Suprapubic skin (tissue), 4 donors: ENCODE data around the gene RAE1. TPM values are rescaled to one million over a fixed set of nuclear protein-coding genes. Genes with fewer than 3 reads are reported as not detected.

ENCODE experiments used
- DNase-seq, 2 donors: peaks; one replicate each; pipeline ENCODE4 v3.0.0-alpha.2; 2019; ENCODE audit warnings: low spot score in 2 of 2
- H3K27ac ChIP-seq: fragments of 200-600 bp; sonication (generic); one replicate; pipeline ENCODE4 v1.5.1; 2019
- H3K27me3 ChIP-seq: fragments of 200-600 bp; sonication (generic); one replicate; pipeline ENCODE4 v1.5.1; 2019
- H3K36me3 ChIP-seq: fragments of 200-600 bp; sonication (generic); one replicate; pipeline ENCODE4 v1.5.1; 2019
- H3K4me1 ChIP-seq: fragments of 200-600 bp; sonication (generic); one replicate; pipeline ENCODE4 v1.5.1; 2019
- H3K4me3 ChIP-seq: fragments of 200-600 bp; sonication (generic); one replicate; pipeline ENCODE4 v1.5.1; 2019; ENCODE audit warnings: mild to moderate bottlenecking
- H3K9me3 ChIP-seq: fragments of 200-600 bp; sonication (generic); one replicate; pipeline ENCODE4 v1.5.1; 2019
- EP300 ChIP-seq: sonication (generic); formaldehyde crosslinking; IDR thresholded peaks from one replicate; pipeline ENCODE4 v1.6.1; 2017; ENCODE audit warnings: antibody characterized with exemption
- POLR2A ChIP-seq, 2 donors: fragments of 450-650 bp; IDR thresholded peaks; one replicate each; pipeline ENCODE4 v1.6.1; 2017; ENCODE audit warnings: antibody characterized with exemption in 2 of 2, mild to moderate bottlenecking in 2 of 2, moderate library complexity in 2 of 2
- POLR2AphosphoS5 ChIP-seq, 3 donors: sonication (generic); formaldehyde crosslinking; IDR thresholded peaks; one replicate each; pipeline ENCODE4 v1.6.1; 2017; ENCODE audit warnings: antibody characterized with exemption in 3 of 3
- WGBS: methylation state at CpG from one replicate; pipeline ENCODE4 v1.1.5; 2018; 5-methylcytosine and 5-hydroxymethylcytosine counted together
- total RNA-seq, 4 donors: library from RNA; depleted of rRNA; stranded (reverse); fragments of >200 nt; gene quantifications; one replicate each; pipeline ENCODE4 v1.1.0, GENCODE V29; 2016
- TF ChIP-seq, protein P1 (sequence below), 2 donors: fragments of 200-600 bp in 1 of 2; fragments of 450-650 bp in 1 of 2; sonication (generic) in 1 of 2; IDR thresholded peaks; one replicate each; pipeline ENCODE4 v1.5.1; 2016 to 2019; ENCODE audit warnings: antibody characterized with exemption in 2 of 2, mild to moderate bottlenecking in 1 of 2, moderate library complexity in 1 of 2

RAE1 gene
- total RNA-seq, 4 donors from 2014 or later = 31.2 to 45.1 (median 37.2) TPM

- no peaks in the 10 kb centered on the region for H3K9me3 ChIP-seq
Measured at GRCh38 chr20:57412347-57413029, 61.4 kb downstream of the RAE1 start.

GRCh38 chr20:57413986-57414385, 62.9 kb downstream of the RAE1 start:
- TF ChIP-seq POLR2AphosphoS5 (IDR thresholded peaks at IDR 0.05) (no peak), POLR2A (IDR thresholded peaks at IDR 0.05) (no peak), EP300 (no peak)
- TF ChIP-seq, protein P1, sequence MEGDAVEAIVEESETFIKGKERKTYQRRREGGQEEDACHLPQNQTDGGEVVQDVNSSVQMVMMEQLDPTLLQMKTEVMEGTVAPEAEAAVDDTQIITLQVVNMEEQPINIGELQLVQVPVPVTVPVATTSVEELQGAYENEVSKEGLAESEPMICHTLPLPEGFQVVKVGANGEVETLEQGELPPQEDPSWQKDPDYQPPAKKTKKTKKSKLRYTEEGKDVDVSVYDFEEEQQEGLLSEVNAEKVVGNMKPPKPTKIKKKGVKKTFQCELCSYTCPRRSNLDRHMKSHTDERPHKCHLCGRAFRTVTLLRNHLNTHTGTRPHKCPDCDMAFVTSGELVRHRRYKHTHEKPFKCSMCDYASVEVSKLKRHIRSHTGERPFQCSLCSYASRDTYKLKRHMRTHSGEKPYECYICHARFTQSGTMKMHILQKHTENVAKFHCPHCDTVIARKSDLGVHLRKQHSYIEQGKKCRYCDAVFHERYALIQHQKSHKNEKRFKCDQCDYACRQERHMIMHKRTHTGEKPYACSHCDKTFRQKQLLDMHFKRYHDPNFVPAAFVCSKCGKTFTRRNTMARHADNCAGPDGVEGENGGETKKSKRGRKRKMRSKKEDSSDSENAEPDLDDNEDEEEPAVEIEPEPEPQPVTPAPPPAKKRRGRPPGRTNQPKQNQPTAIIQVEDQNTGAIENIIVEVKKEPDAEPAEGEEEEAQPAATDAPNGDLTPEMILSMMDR (IDR thresholded peaks at IDR 0.05) = no peak
- 93% methylated on average over 6 of the region's 10 CpGs for WGBS
- DNase-seq = no peak
- Histone ChIP-seq H3K9me3 (no peaks in the 10 kb centered on the region), H3K4me1 (no peaks in the 10 kb centered on the region), H3K27me3 (no peaks in the 10 kb centered on the region), H3K27ac (no peak overlapping the region), H3K36me3 (peaks cover 4% of the 10 kb centered on the region), H3K4me3 (no peak overlapping the region)

More at GRCh38 chr20:57412347-57413029, 61.4 kb downstream of the RAE1 start:
- Histone ChIP-seq H3K4me1 (no peaks in the 10 kb centered on the region), H3K4me3 (no peak overlapping the region), H3K36me3 (peaks cover 18% of the 10 kb centered on the region), H3K27ac (no peak overlapping the region), H3K27me3 (no peaks in the 10 kb centered on the region)
- TF ChIP-seq POLR2AphosphoS5 (IDR thresholded peaks at IDR 0.05) = no peak
- TF ChIP-seq, protein P1 (IDR thresholded peaks at IDR 0.05) = no peak
- TF ChIP-seq EP300 = no peak
- no peak for TF ChIP-seq POLR2A (IDR thresholded peaks at IDR 0.05)
- no peak for DNase-seq
- WGBS = 89% methylated on average over 8 of the region's 8 CpGs

DNA sequence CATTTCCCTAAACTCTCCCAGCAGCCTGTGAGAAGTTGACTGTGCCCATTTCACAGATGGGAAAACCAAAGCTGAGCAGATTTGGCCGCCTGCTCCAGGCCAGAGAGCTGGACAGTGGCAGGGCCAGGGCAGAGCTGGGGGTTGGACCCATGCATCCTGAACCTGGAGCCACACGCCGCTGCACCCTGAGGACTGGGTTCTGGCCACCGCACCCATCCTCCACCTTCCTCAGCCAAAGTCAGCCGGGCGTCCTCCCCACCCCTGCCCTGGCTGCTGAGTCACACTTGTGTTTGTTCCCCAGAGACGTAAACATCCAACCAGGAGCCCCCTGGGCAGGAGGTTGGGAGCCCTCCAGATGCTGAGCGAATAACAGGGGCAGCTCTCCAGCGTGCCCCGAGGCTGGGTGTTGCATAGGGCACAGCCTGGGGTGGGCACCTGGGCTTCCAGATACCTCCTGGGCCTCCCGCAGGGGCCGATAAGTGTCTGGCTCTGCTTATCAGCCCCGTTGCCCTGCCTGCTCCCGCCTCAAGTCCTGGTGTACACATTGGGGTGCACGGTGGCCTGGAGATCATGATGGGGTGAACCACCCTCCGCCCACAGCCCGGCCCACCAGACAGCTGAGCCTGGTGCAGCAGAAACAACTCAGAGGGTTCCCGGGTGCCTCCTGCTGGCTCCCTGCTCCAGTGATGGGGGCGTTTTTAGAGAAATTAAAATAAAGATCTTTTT, 64.0 kb downstream of the RAE1 start:
- WGBS = 66% methylated on average over 15 of the region's 19 CpGs
- DNase-seq = no peak
- Histone ChIP-seq H3K4me3 (no peak overlapping the region), H3K9me3 (no peaks in the 10 kb centered on the region), H3K27me3 (no peaks in the 10 kb centered on the region), H3K4me1 (no peaks in the 10 kb centered on the region), H3K36me3 (no peaks in the 10 kb centered on the region), H3K27ac (no peak overlapping the region)
- no peak for TF ChIP-seq POLR2A (IDR thresholded peaks at IDR 0.05)
- TF ChIP-seq, protein P1 (IDR thresholded peaks at IDR 0.05) = no peak
- no peak for TF ChIP-seq EP300
- no peak for TF ChIP-seq POLR2AphosphoS5 (IDR thresholded peaks at IDR 0.05)

DNA sequence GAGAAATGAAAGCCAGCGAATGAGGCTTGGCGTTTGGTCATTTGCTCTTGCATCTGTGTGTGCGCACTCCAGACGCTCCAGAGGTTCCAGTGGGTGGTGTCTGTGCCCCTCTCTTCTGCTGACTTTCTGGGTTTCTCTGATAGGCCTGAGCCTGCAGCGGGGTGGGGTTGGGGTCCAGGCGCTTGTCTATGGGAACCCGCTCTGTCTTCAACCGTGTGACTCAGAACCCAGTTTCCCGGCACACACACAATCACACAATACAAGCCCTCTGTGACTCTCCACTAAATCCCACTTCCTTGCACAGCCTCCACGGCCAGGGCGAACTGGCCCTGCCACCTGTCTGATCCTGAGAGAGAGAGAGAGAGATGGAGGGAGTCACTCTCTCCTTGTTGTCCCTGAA, 64.7 kb downstream of the RAE1 start:
- no peaks in the 10 kb centered on the region for H3K36me3 ChIP-seq
- TF ChIP-seq POLR2AphosphoS5 (IDR thresholded peaks at IDR 0.05) = no peak
- no peak for TF ChIP-seq EP300
- TF ChIP-seq, protein P1 (IDR thresholded peaks at IDR 0.05) = no peak
- TF ChIP-seq POLR2A (IDR thresholded peaks at IDR 0.05) = no peak
- H3K27me3 ChIP-seq = peaks cover 3% of the 10 kb centered on the region
- H3K4me3 ChIP-seq = no peak overlapping the region
- WGBS = 87% methylated on average over 11 of the region's 11 CpGs
- H3K4me1 ChIP-seq = no peaks in the 10 kb centered on the region
- H3K9me3 ChIP-seq = no peaks in the 10 kb centered on the region
- no peak for DNase-seq
- no peak overlapping the region for H3K27ac ChIP-seq

GRCh38 chr20:57416296-57417022, 65.4 kb downstream of the RAE1 start:
- H3K4me3 ChIP-seq = no peak overlapping the region
- H3K36me3 ChIP-seq = no peaks in the 10 kb centered on the region
- peaks cover 7% of the 10 kb centered on the region for H3K27me3 ChIP-seq
- H3K27ac ChIP-seq = no peak overlapping the region
- 92% methylated on average over 5 of the region's 15 CpGs for WGBS
- no peak for DNase-seq
- H3K4me1 ChIP-seq = no peaks in the 10 kb centered on the region
- TF ChIP-seq POLR2A (IDR thresholded peaks at IDR 0.05) (no peak), EP300 (no peak), POLR2AphosphoS5 (IDR thresholded peaks at IDR 0.05) (no peak)
- TF ChIP-seq, protein P1 (IDR thresholded peaks at IDR 0.05) = no peak
- no peaks in the 10 kb centered on the region for H3K9me3 ChIP-seq
